GM18907 (cell line): ENCODE data around the gene TUBB.

Experiments
- ATAC-seq: cut with Tn5 transposase; IDR thresholded peaks from one replicate; pipeline ENCODE4 v1.9.1; 2021; ENCODE audit warnings: mild to moderate bottlenecking, moderate library complexity; ENCODE audit not compliant: unreplicated experiment

TUBB gene

GRCh38 chr6:30686908-30687658, 33.1 kb upstream of the TUBB start:
- peak; percentile 47 for ATAC-seq

GRCh38 chr6:30687659-30688431, 32.3 kb upstream of the TUBB start:
- ATAC-seq: no peak

GRCh38 chr6:30688569-30688968, 31.6 kb upstream of the TUBB start:
- no peak for ATAC-seq

GRCh38 chr6:30689022-30689865, 30.9 kb upstream of the TUBB start:
- ATAC-seq: no peak

DNA sequence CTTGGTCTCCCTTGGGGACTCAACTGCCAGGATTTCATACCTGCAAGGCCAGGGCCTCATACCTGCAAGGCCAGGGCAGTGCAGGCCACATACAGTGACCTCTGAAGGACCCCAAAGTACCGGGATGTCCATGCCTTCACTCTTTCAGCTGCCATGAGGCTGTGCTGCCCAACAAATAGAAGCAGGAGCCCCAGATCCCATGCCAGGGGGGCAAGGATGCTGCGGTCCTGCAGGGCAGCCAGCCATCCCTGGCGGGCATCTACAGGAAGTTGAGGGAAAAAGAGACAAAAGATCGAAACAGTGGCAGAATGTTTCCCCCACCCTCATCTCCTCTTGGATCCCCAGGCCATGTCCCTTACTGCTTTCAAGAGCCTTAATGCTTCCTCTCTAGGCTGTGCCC, 30.2 kb upstream of the TUBB start:
- ATAC-seq: no peak

GRCh38 chr6:30690403-30691207, 29.5 kb upstream of the TUBB start, which contains the start of gene NRM:
NRM (minus strand) TSS chr6:30690984; CDS start chr6:30690974, 10 bp downstream.
- ATAC-seq: no peak

- no peak for ATAC-seq
Measured at GRCh38 chr6:30691208-30691847, 28.8 kb upstream of the TUBB start.

DNA sequence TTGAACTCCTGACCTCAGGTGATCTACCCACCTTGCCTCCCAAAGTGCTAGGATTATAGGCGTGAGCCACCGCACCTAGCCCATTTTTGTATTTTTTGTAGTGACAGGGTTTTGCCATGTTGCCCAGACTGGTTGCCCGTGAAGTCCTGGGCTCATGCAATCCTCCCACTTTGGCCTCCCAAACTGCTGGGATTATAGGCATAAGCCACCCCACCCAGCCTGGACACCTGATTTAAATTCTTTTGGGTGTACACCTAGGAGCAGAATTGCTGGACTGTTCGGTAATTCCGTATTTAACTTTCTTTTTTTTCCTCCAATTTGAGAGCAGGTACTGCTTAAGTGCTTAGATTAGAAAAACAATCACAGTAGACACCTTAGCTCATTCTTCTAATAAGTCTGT, 23.7 kb upstream of the TUBB start:
- ATAC-seq: no peak

DNA sequence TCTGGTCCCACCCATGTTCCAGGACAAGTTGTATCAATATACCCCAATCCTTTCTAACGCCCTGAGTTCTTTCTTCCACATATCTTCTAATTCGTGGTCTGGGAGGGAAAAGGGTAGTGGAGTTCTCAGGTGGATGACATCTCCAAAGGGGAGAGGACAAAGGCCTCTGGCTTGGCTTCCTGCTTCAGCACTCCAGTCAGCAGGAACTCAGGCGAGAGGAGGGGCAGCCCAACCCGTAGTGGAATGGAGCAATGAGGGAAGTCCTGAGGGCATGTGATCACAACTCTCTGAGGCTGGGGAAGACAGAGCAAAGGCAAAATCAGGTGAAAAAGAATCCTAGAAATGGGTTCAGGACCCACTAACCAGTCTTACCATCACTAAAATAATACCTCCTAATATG, 19.8 kb upstream of the TUBB start:
- no peak for ATAC-seq

GRCh38 chr6:30703011-30703410, 17.1 kb upstream of the TUBB start:
- no peak for ATAC-seq

- no peak for ATAC-seq
Measured at GRCh38 chr6:30703821-30704220, 16.3 kb upstream of the TUBB start.

DNA sequence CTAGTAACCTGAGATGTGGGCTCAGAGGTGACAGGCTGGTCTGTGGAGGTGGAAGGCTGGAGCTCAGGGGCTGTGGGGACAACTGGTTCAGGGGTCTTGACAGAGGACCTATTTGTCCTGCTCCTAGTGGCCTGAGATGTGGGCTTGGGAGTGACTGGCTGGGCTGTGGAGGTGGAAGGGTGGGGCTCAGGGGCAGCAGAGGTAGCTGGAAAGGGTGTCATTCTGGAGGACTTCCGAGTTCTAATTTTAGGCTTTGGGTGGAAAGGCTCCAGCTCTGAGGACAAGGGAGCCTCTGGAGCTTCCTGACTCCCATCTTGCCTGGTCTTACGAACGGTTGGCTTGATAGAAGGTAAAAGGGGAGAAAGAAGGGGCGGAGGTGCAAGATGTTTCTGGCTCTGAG, 14.5 kb upstream of the TUBB start:
- ATAC-seq: no peak

GRCh38 chr6:30707281-30707850, 12.8 kb upstream of the TUBB start:
- no peak for ATAC-seq

DNA sequence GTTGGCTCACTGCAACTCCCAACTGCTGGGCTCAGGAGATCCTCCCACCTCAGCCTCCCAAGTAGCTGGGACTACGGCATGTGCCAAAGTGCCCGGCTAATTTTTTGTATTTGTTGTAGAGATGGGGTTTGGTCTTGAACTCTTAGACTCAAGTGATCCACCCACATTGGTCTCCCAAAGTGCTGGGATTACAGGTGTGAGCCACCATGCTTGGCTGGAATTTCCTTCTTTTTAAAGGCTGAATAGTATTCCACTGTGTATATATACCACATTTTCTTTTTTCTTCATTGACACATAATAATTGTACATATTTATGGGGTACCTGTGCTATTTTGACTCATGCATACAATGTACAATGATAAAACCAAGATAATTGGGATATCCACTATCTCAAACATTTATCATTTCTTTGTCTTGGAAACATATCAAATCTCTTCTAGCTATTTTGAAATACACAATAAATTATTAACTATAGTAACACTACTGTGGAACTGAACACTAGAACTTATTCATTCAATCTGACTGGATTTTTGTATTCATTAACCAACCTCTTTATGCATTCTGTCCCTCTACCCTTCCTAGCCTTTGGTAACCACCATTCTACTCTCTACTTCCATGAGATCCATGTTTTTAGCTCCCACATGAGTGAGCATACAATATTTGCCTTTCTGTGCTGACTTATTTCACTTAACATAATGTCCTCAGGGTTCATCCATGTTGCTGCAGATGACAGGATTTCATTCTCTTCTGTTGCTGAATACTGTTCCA, 10.9 kb upstream of the TUBB start:
- ATAC-seq: no peak

DNA sequence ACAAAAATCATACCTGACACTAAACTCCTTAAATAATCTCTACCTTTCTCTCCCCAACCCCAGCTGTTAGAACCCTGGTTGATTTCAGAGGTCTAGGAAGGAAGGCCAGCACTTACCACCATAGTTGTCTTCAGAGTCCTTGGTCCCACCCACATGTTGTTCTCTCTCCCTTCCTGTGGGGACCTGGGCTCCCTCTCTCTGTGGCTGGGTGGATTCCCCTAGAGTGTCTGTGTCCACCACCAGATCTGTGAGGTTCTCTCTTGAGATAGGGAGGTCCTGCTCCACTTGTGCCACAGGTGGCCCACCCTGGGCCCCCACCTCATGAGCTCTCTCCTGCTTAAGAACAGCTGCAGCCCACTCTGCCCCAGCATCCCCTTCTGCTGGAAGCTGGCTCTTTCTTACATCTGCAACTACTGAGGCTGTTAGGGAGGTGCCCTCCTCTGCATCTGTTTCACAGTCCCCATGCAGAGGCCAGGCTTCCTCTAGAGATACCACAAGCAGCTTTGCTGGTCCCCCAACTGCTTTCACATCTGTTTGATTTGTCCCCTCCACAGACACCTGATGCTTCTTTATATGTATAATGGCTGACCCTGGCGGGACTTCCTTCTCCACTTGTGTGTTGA, 8.3 kb upstream of the TUBB start:
- ATAC-seq: no peak

DNA sequence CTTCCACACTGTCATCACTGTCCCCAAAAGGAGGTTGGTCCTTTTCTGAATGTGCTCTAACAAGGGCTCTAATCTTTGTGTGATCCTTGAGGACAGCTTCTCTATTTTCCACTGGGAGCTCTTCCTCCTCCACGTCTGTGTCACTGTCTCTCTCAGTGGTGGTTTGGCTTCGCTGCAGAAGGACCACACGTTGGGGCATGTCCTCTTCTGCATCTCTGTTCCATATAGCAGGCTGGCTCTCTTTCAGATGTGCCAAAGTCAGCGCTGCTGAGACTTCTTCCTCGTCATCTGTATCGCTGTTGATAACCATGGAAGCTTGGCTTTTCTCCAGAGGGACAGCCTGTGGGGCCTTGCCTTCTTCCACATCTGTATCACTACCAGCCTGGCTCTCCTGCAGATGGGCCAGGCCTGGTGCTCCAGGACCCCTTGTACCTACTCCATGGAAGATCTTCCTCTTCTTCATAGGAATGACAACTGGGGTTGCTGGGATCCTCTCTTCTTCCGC, 7.7 kb upstream of the TUBB start:
- no peak for ATAC-seq

GRCh38 chr6:30714263-30714662, 5.9 kb upstream of the TUBB start:
- ATAC-seq: no peak

GRCh38 chr6:30716879-30717128, 3.3 kb upstream of the TUBB start:
- no peak for ATAC-seq
